K562 (cell line): ENCODE data around the gene CCM2. TPM values are rescaled to one million over a fixed set of nuclear protein-coding genes. Genes with fewer than 3 reads are reported as not detected.
A peak's percentile ranks its signal among the peaks of the same experiment; 100 is the strongest.

ENCODE experiments used
- AFF1 ChIP-seq, 2 experiments: fragments of 450-650 bp; IDR thresholded peaks; 2 replicates each; pipeline ENCODE4 v1.6.1; 2018; ENCODE audit warnings: mild to moderate bottlenecking in 2 of 2, low read depth in 1 of 2; ENCODE audit not compliant: partially characterized antibody in 2 of 2
- CHD1 ChIP-seq: fragments of 200-600 bp; sonication (generic); IDR thresholded peaks from one replicate; pipeline ENCODE4 v1.6.1; 2012; ENCODE audit warnings: mild to moderate bottlenecking, moderate library complexity, low read length, inconsistent platforms
- FOXA1 ChIP-seq: fragments of 450-650 bp; IDR thresholded peaks from 2 replicates; pipeline ENCODE4 v1.6.1; 2016; ENCODE audit warnings: mild to moderate bottlenecking, borderline replicate concordance
- FOXK1 ChIP-seq: sonication (generic); formaldehyde crosslinking; IDR thresholded peaks from 2 replicates; pipeline ENCODE4 v1.8.0; 2022; ENCODE audit warnings: missing genetic modification reagents, mild to moderate bottlenecking, borderline replicate concordance
- MAFF ChIP-seq: IDR thresholded peaks from 2 replicates; pipeline ENCODE4 v1.6.1; 2012; ENCODE audit warnings: low read length, improper control_type of control experiment
- MCM2 ChIP-seq: fragments of 450-650 bp; IDR thresholded peaks from 2 replicates; pipeline ENCODE4 v1.6.1; 2017; ENCODE audit warnings: low read depth, mild to moderate bottlenecking
- MEIS2 ChIP-seq: fragments of 450-650 bp; IDR thresholded peaks from 2 replicates; pipeline ENCODE4 v1.6.1; 2014; ENCODE audit warnings: mild to moderate bottlenecking; ENCODE audit not compliant: partially characterized antibody
- MTA1 ChIP-seq: fragments of 450-650 bp; IDR thresholded peaks from 2 replicates; pipeline ENCODE4 v1.6.1; 2017; ENCODE audit warnings: borderline replicate concordance
- PCBP1 ChIP-seq: fragments of 200-400 bp; formaldehyde crosslinking; IDR thresholded peaks from 2 replicates; pipeline ENCODE4 v1.6.1; 2018; ENCODE audit warnings: mild to moderate bottlenecking, low read depth, low read length; ENCODE audit not compliant: poor library complexity, severe bottlenecking
- PHF20 ChIP-seq: fragments of 450-650 bp; IDR thresholded peaks from 2 replicates; pipeline ENCODE4 v1.6.1; 2018; ENCODE audit not compliant: partially characterized antibody
- SRSF7 ChIP-seq: fragments of 200-400 bp; formaldehyde crosslinking; optimal IDR thresholded peaks from 2 replicates; pipeline ENCODE3; 2017; ENCODE audit warnings: mild to moderate bottlenecking, low read depth, low read length
- TAF9B ChIP-seq: fragments of 450-650 bp; IDR thresholded peaks from 2 replicates; pipeline ENCODE4 v1.6.1; 2018; ENCODE audit warnings: mild to moderate bottlenecking; ENCODE audit not compliant: partially characterized antibody
- VEZF1 ChIP-seq: fragments of 200-800 bp; sonication (Bioruptor generic); IDR thresholded peaks from 2 replicates; pipeline ENCODE4 v1.6.1; 2017; ENCODE audit warnings: missing genetic modification characterization, missing compliant biosample characterization
- ZNF57 ChIP-seq: fragments of 450-650 bp; formaldehyde crosslinking; IDR thresholded peaks from 2 replicates; pipeline ENCODE4 v1.4.0; 2020; ENCODE audit warnings: mild to moderate bottlenecking, moderate library complexity
- polyA plus RNA-seq, 8 experiments: library from polyadenylated mRNA; depleted of rRNA in 4 of 8; stranded (reverse) in 5 of 8; unstranded in 3 of 8; fragments of >200 nt; fragmentation: Nextera tagmentation in 2 of 8; fragmentation: Illumina TruSeq in 1 of 8; extraction: Ambion mirVana in 2 of 8; extraction: Trizol in 1 of 8; gene quantifications; 2 replicates each; pipeline versions ENCODE4 v1.2.1 to v1.2.3, GENCODE V29; 2011 to 2014; ENCODE audit warnings: inconsistent platforms in 1 of 8, missing spikeins in 1 of 8
- total RNA-seq, 7 experiments: library from RNA; depleted of rRNA in 6 of 7; stranded (reverse); fragments of >200 nt in 6 of 7; fragmentation: Illumina TruSeq in 2 of 7; extraction: Trizol in 2 of 7; gene quantifications; 2 replicates each; pipeline versions ENCODE4 v1.2.1 to v1.2.3, GENCODE V29; 2011 to 2021; ENCODE audit warnings: low replicate concordance in 1 of 7
- TF ChIP-seq, protein P1 (sequence below): fragments of 250-450 bp; sonication (Bioruptor Pico); IDR thresholded peaks from 2 replicates; pipeline ENCODE4 v1.4.0; 2020; ENCODE audit warnings: mild to moderate bottlenecking, moderate library complexity, borderline replicate concordance

CCM2 gene
- total and polyA plus RNA-seq, 9 of the 15 experiments (the other 6 are each of a cell fraction or from before 2014, with no cell fraction given) = 0.41 to 38.6 (median 25.9) TPM

GRCh38 chr7:44999245-45000092 is 532 bp upstream of the CCM2 start (continued):
- TF ChIP-seq, protein P1, sequence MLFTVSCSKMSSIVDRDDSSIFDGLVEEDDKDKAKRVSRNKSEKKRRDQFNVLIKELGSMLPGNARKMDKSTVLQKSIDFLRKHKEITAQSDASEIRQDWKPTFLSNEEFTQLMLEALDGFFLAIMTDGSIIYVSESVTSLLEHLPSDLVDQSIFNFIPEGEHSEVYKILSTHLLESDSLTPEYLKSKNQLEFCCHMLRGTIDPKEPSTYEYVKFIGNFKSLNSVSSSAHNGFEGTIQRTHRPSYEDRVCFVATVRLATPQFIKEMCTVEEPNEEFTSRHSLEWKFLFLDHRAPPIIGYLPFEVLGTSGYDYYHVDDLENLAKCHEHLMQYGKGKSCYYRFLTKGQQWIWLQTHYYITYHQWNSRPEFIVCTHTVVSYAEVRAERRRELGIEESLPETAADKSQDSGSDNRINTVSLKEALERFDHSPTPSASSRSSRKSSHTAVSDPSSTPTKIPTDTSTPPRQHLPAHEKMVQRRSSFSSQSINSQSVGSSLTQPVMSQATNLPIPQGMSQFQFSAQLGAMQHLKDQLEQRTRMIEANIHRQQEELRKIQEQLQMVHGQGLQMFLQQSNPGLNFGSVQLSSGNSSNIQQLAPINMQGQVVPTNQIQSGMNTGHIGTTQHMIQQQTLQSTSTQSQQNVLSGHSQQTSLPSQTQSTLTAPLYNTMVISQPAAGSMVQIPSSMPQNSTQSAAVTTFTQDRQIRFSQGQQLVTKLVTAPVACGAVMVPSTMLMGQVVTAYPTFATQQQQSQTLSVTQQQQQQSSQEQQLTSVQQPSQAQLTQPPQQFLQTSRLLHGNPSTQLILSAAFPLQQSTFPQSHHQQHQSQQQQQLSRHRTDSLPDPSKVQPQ (CRISPR knock-in tag) = no peak
- TF ChIP-seq CHD1 (no peak), MCM2 (no peak), ZNF57 (CRISPR knock-in tag) (no peak), MAFF (no peak), PCBP1 (no peak), FOXA1 (no peak), MEIS2 (peak; percentile 36), AFF1 (IDR thresholded peaks at IDR 0.05; ENCODE audit: low read depth in 1 of 2, partially characterized antibody in 2 of 2) (no peak), FOXK1 (CRISPR knock-in tag) (no peak), MTA1 (no peak), VEZF1 (CRISPR knock-in tag) (peak; percentile 93), TAF9B (peak; percentile 63), PHF20 (no peak), SRSF7 (no peak)
